MCF 10A (cell line): ENCODE measurements around the gene SGCD. TPM values are rescaled to one million over a fixed set of nuclear protein-coding genes. Genes with fewer than 3 reads are reported as not detected.

Experiments
- BruUV-seq: library from RNA; stranded (reverse); fragments of 400-500 nt; replicated peaks from 2 replicates; lab custom pipeline; 2021; lab: Mats Ljungman, UMichigan
- CTCF ChIA-PET: fragments of 300-600 bp; sonication (Branson Sonifier 250); formaldehyde crosslinking; extraction: SDS; loops from one replicate; lab custom pipeline; 2021; ENCODE audit warnings: antibody characterized with exemption, inconsistent platforms; lab: Yijun Ruan, JAX
- POLR2A ChIA-PET: fragments of 300-600, 350-650 bp; sonication (Branson Sonifier 250); formaldehyde crosslinking; extraction: SDS; loops from one replicate; lab custom pipeline; 2020; ENCODE audit warnings: antibody characterized with exemption, inconsistent platforms; lab: Yijun Ruan, JAX
- DNase-seq: peaks from one replicate; pipeline ENCODE4 v3.0.0-alpha.2; 2018; ENCODE audit not compliant: unreplicated experiment
- H3K27ac Mint-ChIP-seq: one replicate; pipeline ENCODE4 v1.8.0; 2022; ENCODE audit warnings: mild to moderate bottlenecking, low read depth, mixed read lengths; ENCODE audit not compliant: unreplicated experiment
- H3K27me3 Mint-ChIP-seq: one replicate; pipeline ENCODE4 v1.8.0; 2022; ENCODE audit warnings: mixed read lengths; ENCODE audit not compliant: insufficient read depth, unreplicated experiment
- H3K36me3 Mint-ChIP-seq: one replicate; pipeline ENCODE4 v1.8.0; 2022; ENCODE audit warnings: mild to moderate bottlenecking, moderate library complexity, mixed read lengths; ENCODE audit not compliant: insufficient read depth, unreplicated experiment
- H3K4me1 Mint-ChIP-seq: one replicate; pipeline ENCODE4 v1.8.0; 2022; ENCODE audit warnings: mixed read lengths; ENCODE audit not compliant: insufficient read depth, unreplicated experiment
- H3K4me3 Mint-ChIP-seq: one replicate; pipeline ENCODE4 v1.8.0; 2022; ENCODE audit warnings: mild to moderate bottlenecking, moderate library complexity, mixed read lengths; ENCODE audit not compliant: unreplicated experiment
- H3K9me3 Mint-ChIP-seq: one replicate; pipeline ENCODE4 v1.8.0; 2022; ENCODE audit warnings: mixed read lengths; ENCODE audit not compliant: unreplicated experiment
- CTCF ChIP-seq: fragments of 200-600 bp; IDR thresholded peaks from one replicate; pipeline ENCODE4 v1.8.0; 2022; ENCODE audit warnings: antibody characterized with exemption, mild to moderate bottlenecking; ENCODE audit not compliant: unreplicated experiment
- intact Hi-C: fragments of 100-400 bp; cut with micrococcal nuclease; formaldehyde crosslinking; loops from 2 replicates; pipeline ENCODE4 v1.14.1; 2022
- total RNA-seq: library from RNA; stranded (reverse); gene quantifications from 2 replicates; pipeline ENCODE4 v1.2.3, GENCODE V29; 2022

The SGCD gene
- total RNA-seq, 1 experiment from 2014 or later = 0.14 TPM

DNA sequence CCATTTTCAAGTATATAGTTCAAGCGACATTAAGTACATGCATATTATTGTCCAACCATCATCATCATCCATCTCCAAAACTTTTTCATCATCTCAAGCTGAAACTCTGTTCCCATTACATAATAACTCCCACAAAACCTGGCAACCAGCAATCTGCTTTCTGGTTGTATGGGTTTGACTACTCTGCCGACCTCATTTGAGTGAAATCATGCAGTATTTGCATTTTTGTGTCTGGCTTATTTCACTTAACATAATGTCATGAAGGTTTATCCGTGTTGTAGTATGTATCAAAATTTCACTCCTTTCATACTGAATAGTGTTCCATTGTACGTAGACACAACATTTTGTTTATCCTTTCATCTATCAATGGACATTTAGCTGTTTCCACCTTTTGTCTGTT, 74.8 kb downstream of the SGCD start:
- H3K27me3 Mint-ChIP-seq = no peaks in the 10 kb centered on the region
- peak overlapping the region; percentile 29 for H3K27ac Mint-ChIP-seq
- no peak for DNase-seq
- intact Hi-C loops = no loop called here
- ChIA-PET POLR2A (interaction anchor here (1.2 kb wide), 1 partner anchor 74 kb away, joined by 3 read pairs; no protein-coding TSS in a partner anchor), CTCF (no interaction called here)
- H3K4me3 Mint-ChIP-seq = no peak overlapping the region
- H3K4me1 Mint-ChIP-seq = peaks cover 4% of the 10 kb centered on the region
- no peak for TF ChIP-seq CTCF
- no peaks in the 10 kb centered on the region for H3K9me3 Mint-ChIP-seq
- no TSS peak for BruUV-seq
- no peaks in the 10 kb centered on the region for H3K36me3 Mint-ChIP-seq

DNA sequence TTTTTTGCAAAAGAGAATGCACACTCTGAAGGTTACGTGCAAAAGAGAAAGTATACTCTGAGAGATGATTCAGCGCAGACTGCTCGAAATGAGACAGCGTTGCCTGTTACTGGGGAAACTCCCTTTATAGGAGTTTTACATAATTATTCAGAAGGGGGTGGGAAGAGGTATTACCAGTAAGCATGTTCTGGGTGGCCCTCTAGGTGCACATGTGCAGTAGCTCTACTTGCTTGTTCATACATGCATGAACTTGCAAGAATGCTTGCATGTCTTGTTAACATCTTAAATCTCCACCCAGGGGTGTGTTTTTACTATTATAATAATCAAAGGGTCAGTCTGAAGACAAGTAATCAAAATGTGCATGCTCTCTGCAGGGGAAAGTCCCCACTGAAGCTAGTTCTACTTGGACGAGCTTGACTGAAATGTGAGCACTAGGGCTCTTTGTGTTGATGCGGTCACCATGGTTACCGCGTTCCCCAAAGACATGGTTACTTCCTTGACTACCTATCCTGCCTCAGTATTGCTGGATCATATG, 75.5 kb downstream of the SGCD start:
- no TSS peak for BruUV-seq
- CTCF ChIA-PET = interaction anchor here (0.7 to 1.2 kb wide), 3 partner anchors 9 to 146 kb away, joined by 3 to 4 read pairs (median 3); no protein-coding TSS in a partner anchor
- DNase-seq = peak; percentile 58
- POLR2A ChIA-PET = interaction anchor here (1.0 to 1.2 kb wide), 2 partner anchors 35 to 74 kb away, joined by 3 to 4 read pairs; no protein-coding TSS in a partner anchor
- no peak for TF ChIP-seq CTCF
- intact Hi-C loops = no loop called here
- Mint-ChIP-seq H3K4me3 (no peak overlapping the region), H3K27ac (peak overlapping the region; percentile 29), H3K27me3 (no peaks in the 10 kb centered on the region), H3K4me1 (no peaks in the 10 kb centered on the region), H3K36me3 (no peaks in the 10 kb centered on the region), H3K9me3 (no peaks in the 10 kb centered on the region)

GRCh38 chr5:156405988-156406387, 79.0 kb downstream of the SGCD start:
- H3K27me3 Mint-ChIP-seq = no peaks in the 10 kb centered on the region
- no peak overlapping the region for H3K4me3 Mint-ChIP-seq
- TF ChIP-seq CTCF = no peak
- CTCF ChIA-PET = interaction anchor here (0.7 kb wide), 1 partner anchor 17 kb away, joined by 5 read pairs; no protein-coding TSS in a partner anchor
- intact Hi-C loops = no loop called here
- POLR2A ChIA-PET = interaction anchor here (0.9 to 1.6 kb wide), 3 partner anchors 9 to 74 kb away, joined by 3 to 4 read pairs (median 3); no protein-coding TSS in a partner anchor
- no peaks in the 10 kb centered on the region for H3K36me3 Mint-ChIP-seq
- no peaks in the 10 kb centered on the region for H3K9me3 Mint-ChIP-seq
- no TSS peak for BruUV-seq
- no peak for DNase-seq
- peaks cover 17% of the 10 kb centered on the region for H3K4me1 Mint-ChIP-seq
- no peak overlapping the region for H3K27ac Mint-ChIP-seq

- Mint-ChIP-seq H3K27ac (no peak overlapping the region), H3K4me3 (no peak overlapping the region), H3K4me1 (peaks cover 22% of the 10 kb centered on the region), H3K27me3 (no peaks in the 10 kb centered on the region), H3K36me3 (no peaks in the 10 kb centered on the region), H3K9me3 (no peaks in the 10 kb centered on the region)
- no peak for TF ChIP-seq CTCF
- ChIA-PET POLR2A (no interaction called here), CTCF (interaction anchor here (0.7 to 0.9 kb wide), 3 partner anchors 21 to 731 kb away, joined by 3 read pairs; no protein-coding TSS in a partner anchor)
- no peak for DNase-seq
- no TSS peak for BruUV-seq
- intact Hi-C loops = no loop called here
Measured at GRCh38 chr5:156407251-156407650, 80.3 kb downstream of the SGCD start.
